Lower lobe of right lung (tissue), 2 donors: ENCODE measurements around the gene DOCK1. TPM values are rescaled to one million over a fixed set of nuclear protein-coding genes. Genes with fewer than 3 reads are reported as not detected.

Experiments
- ATAC-seq, 2 donors: fragments of 200-7000 bp; cut with Tn5 transposase; one replicate each; pipeline ENCODE4 v1.9.1; 2020 to 2022; ENCODE audit warnings: mild to moderate bottlenecking in 2 of 2, moderate library complexity in 2 of 2
- DNase-seq: peaks from one replicate; pipeline ENCODE4 v3.0.0-alpha.2; 2020
- H3K27ac ChIP-seq: fragments of 200-600 bp; one replicate; pipeline ENCODE4 v1.8.0; 2022
- H3K27me3 ChIP-seq: fragments of 200-600 bp; one replicate; pipeline ENCODE4 v1.8.0; 2022; ENCODE audit warnings: low read depth
- H3K36me3 ChIP-seq: fragments of 200-600 bp; one replicate; pipeline ENCODE4 v1.8.0; 2022; ENCODE audit warnings: mild to moderate bottlenecking
- H3K4me1 ChIP-seq: fragments of 200-600 bp; one replicate; pipeline ENCODE4 v1.8.0; 2022
- H3K4me3 ChIP-seq: fragments of 200-600 bp; one replicate; pipeline ENCODE4 v1.8.0; 2022; ENCODE audit warnings: mild to moderate bottlenecking
- H3K9me3 ChIP-seq: fragments of 200-600 bp; one replicate; pipeline ENCODE4 v1.8.0; 2022
- CTCF ChIP-seq: fragments of 200-600 bp; IDR thresholded peaks from one replicate; pipeline ENCODE4 v1.8.0; 2022; ENCODE audit warnings: antibody characterized with exemption, mild to moderate bottlenecking
- intact Hi-C: fragments of 100-400 bp; cut with DNase I; formaldehyde crosslinking; loops from one replicate; pipeline ENCODE4 v1.11.0; 2022
- total RNA-seq: library from RNA; stranded (reverse); fragmentation: NEBNext Ultra II Directional; extraction: Animal tissue kit (Norgen Biotek cat#: 25700); gene quantifications from one replicate; pipeline ENCODE4 v1.2.1, GENCODE V29; 2021
- donor health status: DM: no; HTN: yes; CAD: no; lungs with severe emphysema.

The DOCK1 gene
- total RNA-seq, 1 donor from 2014 or later: 44.8 TPM

GRCh38 chr10:127040756-127041155 is 135.5 kb downstream of the DOCK1 start:
- H3K9me3 ChIP-seq: no peaks in the 10 kb centered on the region
- intact Hi-C loops: no loop called here
- H3K27ac ChIP-seq: no peak overlapping the region
- no peaks in the 10 kb centered on the region for H3K27me3 ChIP-seq
- no peak overlapping the region for H3K4me3 ChIP-seq
- H3K4me1 ChIP-seq: no peaks in the 10 kb centered on the region
- DNase-seq (no peak), ATAC-seq (no peak)
- TF ChIP-seq CTCF: no peak
- peaks cover 74% of the 10 kb centered on the region for H3K36me3 ChIP-seq

GRCh38 chr10:127041552-127041951 is 136.3 kb downstream of the DOCK1 start:
- no peaks in the 10 kb centered on the region for H3K4me1 ChIP-seq
- H3K9me3 ChIP-seq: no peaks in the 10 kb centered on the region
- DNase-seq (no peak), ATAC-seq (no peak)
- no peak overlapping the region for H3K27ac ChIP-seq
- intact Hi-C loops: no loop called here
- H3K4me3 ChIP-seq: no peak overlapping the region
- no peaks in the 10 kb centered on the region for H3K27me3 ChIP-seq
- TF ChIP-seq CTCF: no peak
- H3K36me3 ChIP-seq: peaks cover 77% of the 10 kb centered on the region

DNA sequence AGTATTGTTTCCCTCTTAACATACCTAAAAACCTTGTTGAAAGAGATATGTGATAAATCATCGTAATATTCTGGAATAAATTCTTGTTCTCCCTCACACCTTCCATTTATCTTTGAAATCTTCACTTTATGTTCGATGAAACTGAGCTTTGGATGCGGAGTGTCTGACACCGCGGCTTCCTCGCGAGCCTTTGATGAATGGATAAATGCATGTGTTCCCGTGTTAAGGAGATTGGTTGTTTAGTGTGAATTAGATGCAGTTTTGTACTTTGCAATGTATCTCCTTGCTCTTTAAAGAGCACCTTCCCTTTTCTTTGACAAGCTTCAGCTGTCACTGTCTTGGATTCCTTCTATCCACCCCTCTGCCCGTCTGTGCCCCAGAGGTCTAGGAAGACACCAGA is 138.1 kb downstream of the DOCK1 start:
- no peaks in the 10 kb centered on the region for H3K27me3 ChIP-seq
- no peaks in the 10 kb centered on the region for H3K4me1 ChIP-seq
- peaks cover 61% of the 10 kb centered on the region for H3K36me3 ChIP-seq
- H3K9me3 ChIP-seq: no peaks in the 10 kb centered on the region
- no peak for TF ChIP-seq CTCF
- no peak overlapping the region for H3K27ac ChIP-seq
- H3K4me3 ChIP-seq: no peak overlapping the region
- ATAC-seq (no peak), DNase-seq (no peak)
- intact Hi-C loops: no loop called here

DNA sequence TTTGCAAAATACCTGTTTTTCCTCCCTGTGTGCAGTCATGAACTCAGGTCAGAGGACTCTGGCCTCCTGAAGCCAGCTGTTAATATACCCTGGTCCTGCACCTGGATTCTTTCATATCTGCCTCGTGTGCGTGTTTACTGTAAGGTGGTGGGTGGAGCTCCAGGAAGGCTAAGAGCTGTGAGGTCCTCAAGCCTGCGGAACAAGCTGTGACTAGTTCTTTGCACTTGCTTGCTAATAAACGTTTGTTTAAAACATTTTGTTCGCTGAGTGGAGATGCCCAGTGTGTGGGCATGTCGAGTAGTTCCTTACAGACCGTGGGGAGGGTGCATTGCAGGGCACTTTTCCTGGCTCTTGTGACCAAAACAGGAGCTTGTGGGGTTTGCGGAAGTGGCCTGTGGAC is 139.0 kb downstream of the DOCK1 start:
- H3K4me3 ChIP-seq: no peak overlapping the region
- intact Hi-C loops: no loop called here
- no peaks in the 10 kb centered on the region for H3K27me3 ChIP-seq
- peak; percentile 65 for DNase-seq
- no peak for TF ChIP-seq CTCF
- H3K4me1 ChIP-seq: no peaks in the 10 kb centered on the region
- peaks cover 53% of the 10 kb centered on the region for H3K36me3 ChIP-seq
- no peaks in the 10 kb centered on the region for H3K9me3 ChIP-seq
- peak; percentile 93 to 96 for ATAC-seq
- H3K27ac ChIP-seq: no peak overlapping the region

- no peaks in the 10 kb centered on the region for H3K27me3 ChIP-seq
- no peaks in the 10 kb centered on the region for H3K9me3 ChIP-seq
- H3K27ac ChIP-seq: no peak overlapping the region
- TF ChIP-seq CTCF: no peak
- ATAC-seq (no peak), DNase-seq (no peak)
- H3K36me3 ChIP-seq: peaks cover 25% of the 10 kb centered on the region
- H3K4me1 ChIP-seq: no peaks in the 10 kb centered on the region
- H3K4me3 ChIP-seq: no peak overlapping the region
- intact Hi-C loops: no loop called here
Measured at GRCh38 chr10:127046975-127047877, 142.0 kb downstream of the DOCK1 start.
